SK-N-SH treated with all-trans-retinoic acid at 6 μM for 48 hours (cell line): Measurements from ENCODE around the gene PDILT.

Source experiments
- ATAC-seq: fragments of 200-7000 bp; cut with Tn5 transposase; 3 replicates; pipeline ENCODE4 v1.9.1; 2020; ENCODE audit warnings: mild to moderate bottlenecking, moderate library complexity
- ARNTL ChIP-seq: fragments of 450-650 bp; formaldehyde crosslinking; IDR thresholded peaks from 2 replicates; pipeline ENCODE4 v1.5.0; 2020; ENCODE audit warnings: low read depth, mild to moderate bottlenecking, moderate library complexity, borderline replicate concordance
- BACH2 ChIP-seq: fragments of 250-450 bp; sonication (Bioruptor Pico); IDR thresholded peaks from 2 replicates; pipeline ENCODE4 v1.9.0; 2021; ENCODE audit warnings: mild to moderate bottlenecking, borderline replicate concordance
- CREB5 ChIP-seq: fragments of 250-450 bp; sonication (Bioruptor Pico); IDR thresholded peaks from 2 replicates; pipeline ENCODE4 v1.5.1; 2020; ENCODE audit warnings: low read depth, mild to moderate bottlenecking, moderate library complexity
- CSDC2 ChIP-seq: fragments of 250-450 bp; sonication (Bioruptor Pico); IDR thresholded peaks from 2 replicates; pipeline ENCODE4 v1.5.0; 2020; ENCODE audit warnings: mild to moderate bottlenecking, moderate library complexity
- ESRRG ChIP-seq: fragments of 250-450 bp; sonication (Bioruptor Pico); IDR thresholded peaks from 2 replicates; pipeline ENCODE4 v1.6.1; 2021; ENCODE audit warnings: mild to moderate bottlenecking
- GLIS3 ChIP-seq: fragments of 250-450 bp; sonication (Bioruptor Pico); IDR thresholded peaks from 2 replicates; pipeline ENCODE4 v1.5.0; 2020; ENCODE audit warnings: mild to moderate bottlenecking, moderate library complexity
- ISL1 ChIP-seq: fragments of 250-450 bp; sonication (Bioruptor Pico); IDR thresholded peaks from 2 replicates; pipeline ENCODE4 v2.1.2; 2022; ENCODE audit warnings: mild to moderate bottlenecking, moderate library complexity
- OSR1 ChIP-seq: fragments of 250-450 bp; sonication (Bioruptor Pico); IDR thresholded peaks from 2 replicates; pipeline ENCODE4 v1.8.0; 2022; ENCODE audit warnings: moderate library complexity, mild to moderate bottlenecking, inconsistent platforms
- PPARA ChIP-seq: fragments of 250-450 bp; sonication (Bioruptor Pico); IDR thresholded peaks from 2 replicates; pipeline ENCODE4 v1.5.0; 2020; ENCODE audit warnings: mild to moderate bottlenecking, borderline replicate concordance
- RARB ChIP-seq: fragments of 250-450 bp; sonication (Bioruptor Pico); IDR thresholded peaks from 2 replicates; pipeline ENCODE4 v1.8.0; 2021; ENCODE audit warnings: mild to moderate bottlenecking, moderate library complexity
- TCF4 ChIP-seq: fragments of 250-450 bp; sonication (Bioruptor Pico); IDR thresholded peaks from 2 replicates; pipeline ENCODE4 v1.8.0; 2021; ENCODE audit warnings: mild to moderate bottlenecking, moderate library complexity, borderline replicate concordance
- TOX ChIP-seq: fragments of 250-450 bp; sonication (Bioruptor Pico); IDR thresholded peaks from 2 replicates; pipeline ENCODE4 v1.8.0; 2021; ENCODE audit warnings: mild to moderate bottlenecking, moderate library complexity, borderline replicate concordance
- ZC3H10 ChIP-seq: fragments of 250-450 bp; sonication (Bioruptor Pico); IDR thresholded peaks from 2 replicates; pipeline ENCODE4 v1.5.1; 2021; ENCODE audit warnings: mild to moderate bottlenecking, moderate library complexity
- ZFP3 ChIP-seq: fragments of 250-450 bp; sonication (Bioruptor Pico); IDR thresholded peaks from 2 replicates; pipeline ENCODE4 v1.5.0; 2020; ENCODE audit warnings: mild to moderate bottlenecking, moderate library complexity
- ZFP30 ChIP-seq: fragments of 450-650 bp; formaldehyde crosslinking; IDR thresholded peaks from 2 replicates; pipeline ENCODE4 v1.5.0; 2022; ENCODE audit warnings: mild to moderate bottlenecking, moderate library complexity
- ZNF565 ChIP-seq: fragments of 450-650 bp; formaldehyde crosslinking; conservative IDR thresholded peaks from 2 replicates; pipeline ENCODE4 v1.5.0; 2020; ENCODE audit warnings: low read depth, mild to moderate bottlenecking, moderate library complexity
- ZNF8 ChIP-seq: fragments of 450-650 bp; formaldehyde crosslinking; IDR thresholded peaks from 2 replicates; pipeline ENCODE4 v1.5.0; 2020; ENCODE audit warnings: mild to moderate bottlenecking, moderate library complexity
- TF ChIP-seq, protein P1 (sequence below): fragments of 250-450 bp; sonication (Bioruptor Pico); IDR thresholded peaks from 2 replicates; pipeline ENCODE4 v1.5.1; 2021; ENCODE audit warnings: mild to moderate bottlenecking, moderate library complexity
- TF ChIP-seq, protein P2 (sequence below): fragments of 250-450 bp; sonication (Bioruptor Pico); IDR thresholded peaks from 2 replicates; pipeline ENCODE4 v1.5.0; 2020; ENCODE audit warnings: mild to moderate bottlenecking, moderate library complexity
- TF ChIP-seq, protein P3 (sequence below): fragments of 250-450 bp; sonication (Bioruptor Pico); IDR thresholded peaks from 2 replicates; pipeline ENCODE4 v1.8.0; 2021; ENCODE audit warnings: low read depth, mild to moderate bottlenecking, moderate library complexity, borderline replicate concordance
- TF ChIP-seq, protein P4 (sequence below): fragments of 250-450 bp; sonication (Bioruptor Pico); IDR thresholded peaks from 2 replicates; pipeline ENCODE4 v1.8.0; 2020; ENCODE audit warnings: mild to moderate bottlenecking, moderate library complexity, borderline replicate concordance

The PDILT gene

DNA sequence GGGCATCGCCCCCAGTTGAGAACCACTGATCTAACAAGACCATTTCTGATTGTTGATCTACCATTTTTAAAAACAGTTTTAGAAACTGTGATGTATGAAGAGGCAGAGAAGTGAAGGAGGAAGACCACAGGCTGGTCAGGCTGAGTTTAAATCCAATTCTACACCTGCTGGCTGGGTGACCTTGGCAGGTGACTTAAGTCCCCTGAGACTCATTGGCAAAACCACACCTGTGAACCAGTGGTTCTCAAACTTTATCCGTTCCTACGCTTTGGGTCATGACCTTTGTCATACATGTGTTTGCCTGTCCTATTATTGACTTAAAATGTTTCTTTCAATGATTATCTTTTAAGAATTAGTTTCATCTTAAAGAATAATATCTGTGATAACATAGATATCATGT is 79.5 kb downstream of the PDILT start:
- no peak for ATAC-seq
- no peak for TF ChIP-seq PPARA (CRISPR knock-in tag)
- TF ChIP-seq, protein P1, sequence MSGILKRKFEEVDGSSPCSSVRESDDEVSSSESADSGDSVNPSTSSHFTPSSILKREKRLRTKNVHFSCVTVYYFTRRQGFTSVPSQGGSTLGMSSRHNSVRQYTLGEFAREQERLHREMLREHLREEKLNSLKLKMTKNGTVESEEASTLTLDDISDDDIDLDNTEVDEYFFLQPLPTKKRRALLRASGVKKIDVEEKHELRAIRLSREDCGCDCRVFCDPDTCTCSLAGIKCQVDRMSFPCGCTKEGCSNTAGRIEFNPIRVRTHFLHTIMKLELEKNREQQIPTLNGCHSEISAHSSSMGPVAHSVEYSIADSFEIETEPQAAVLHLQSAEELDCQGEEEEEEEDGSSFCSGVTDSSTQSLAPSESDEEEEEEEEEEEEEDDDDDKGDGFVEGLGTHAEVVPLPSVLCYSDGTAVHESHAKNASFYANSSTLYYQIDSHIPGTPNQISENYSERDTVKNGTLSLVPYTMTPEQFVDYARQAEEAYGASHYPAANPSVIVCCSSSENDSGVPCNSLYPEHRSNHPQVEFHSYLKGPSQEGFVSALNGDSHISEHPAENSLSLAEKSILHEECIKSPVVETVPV: no peak
- TF ChIP-seq ISL1 (CRISPR knock-in tag): no peak
- no peak for TF ChIP-seq TOX
- no peak for TF ChIP-seq ESRRG (CRISPR knock-in tag)
- TF ChIP-seq RARB (CRISPR knock-in tag): no peak
- no peak for TF ChIP-seq BACH2 (CRISPR knock-in tag)
- TF ChIP-seq ZNF8 (CRISPR knock-in tag): no peak
- no peak for TF ChIP-seq ZNF565 (CRISPR knock-in tag)
- TF ChIP-seq ARNTL (CRISPR knock-in tag): no peak
- TF ChIP-seq, protein P2, sequence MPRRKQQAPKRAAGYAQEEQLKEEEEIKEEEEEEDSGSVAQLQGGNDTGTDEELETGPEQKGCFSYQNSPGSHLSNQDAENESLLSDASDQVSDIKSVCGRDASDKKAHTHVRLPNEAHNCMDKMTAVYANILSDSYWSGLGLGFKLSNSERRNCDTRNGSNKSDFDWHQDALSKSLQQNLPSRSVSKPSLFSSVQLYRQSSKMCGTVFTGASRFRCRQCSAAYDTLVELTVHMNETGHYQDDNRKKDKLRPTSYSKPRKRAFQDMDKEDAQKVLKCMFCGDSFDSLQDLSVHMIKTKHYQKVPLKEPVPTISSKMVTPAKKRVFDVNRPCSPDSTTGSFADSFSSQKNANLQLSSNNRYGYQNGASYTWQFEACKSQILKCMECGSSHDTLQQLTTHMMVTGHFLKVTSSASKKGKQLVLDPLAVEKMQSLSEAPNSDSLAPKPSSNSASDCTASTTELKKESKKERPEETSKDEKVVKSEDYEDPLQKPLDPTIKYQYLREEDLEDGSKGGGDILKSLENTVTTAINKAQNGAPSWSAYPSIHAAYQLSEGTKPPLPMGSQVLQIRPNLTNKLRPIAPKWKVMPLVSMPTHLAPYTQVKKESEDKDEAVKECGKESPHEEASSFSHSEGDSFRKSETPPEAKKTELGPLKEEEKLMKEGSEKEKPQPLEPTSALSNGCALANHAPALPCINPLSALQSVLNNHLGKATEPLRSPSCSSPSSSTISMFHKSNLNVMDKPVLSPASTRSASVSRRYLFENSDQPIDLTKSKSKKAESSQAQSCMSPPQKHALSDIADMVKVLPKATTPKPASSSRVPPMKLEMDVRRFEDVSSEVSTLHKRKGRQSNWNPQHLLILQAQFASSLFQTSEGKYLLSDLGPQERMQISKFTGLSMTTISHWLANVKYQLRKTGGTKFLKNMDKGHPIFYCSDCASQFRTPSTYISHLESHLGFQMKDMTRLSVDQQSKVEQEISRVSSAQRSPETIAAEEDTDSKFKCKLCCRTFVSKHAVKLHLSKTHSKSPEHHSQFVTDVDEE (CRISPR knock-in tag): no peak
- TF ChIP-seq CREB5 (CRISPR knock-in tag): no peak
- no peak for TF ChIP-seq ZFP3 (CRISPR knock-in tag)
- no peak for TF ChIP-seq ZFP30 (CRISPR knock-in tag)
- no peak for TF ChIP-seq CSDC2 (CRISPR knock-in tag)
- no peak for TF ChIP-seq TCF4 (CRISPR knock-in tag)
- TF ChIP-seq, protein P3, sequence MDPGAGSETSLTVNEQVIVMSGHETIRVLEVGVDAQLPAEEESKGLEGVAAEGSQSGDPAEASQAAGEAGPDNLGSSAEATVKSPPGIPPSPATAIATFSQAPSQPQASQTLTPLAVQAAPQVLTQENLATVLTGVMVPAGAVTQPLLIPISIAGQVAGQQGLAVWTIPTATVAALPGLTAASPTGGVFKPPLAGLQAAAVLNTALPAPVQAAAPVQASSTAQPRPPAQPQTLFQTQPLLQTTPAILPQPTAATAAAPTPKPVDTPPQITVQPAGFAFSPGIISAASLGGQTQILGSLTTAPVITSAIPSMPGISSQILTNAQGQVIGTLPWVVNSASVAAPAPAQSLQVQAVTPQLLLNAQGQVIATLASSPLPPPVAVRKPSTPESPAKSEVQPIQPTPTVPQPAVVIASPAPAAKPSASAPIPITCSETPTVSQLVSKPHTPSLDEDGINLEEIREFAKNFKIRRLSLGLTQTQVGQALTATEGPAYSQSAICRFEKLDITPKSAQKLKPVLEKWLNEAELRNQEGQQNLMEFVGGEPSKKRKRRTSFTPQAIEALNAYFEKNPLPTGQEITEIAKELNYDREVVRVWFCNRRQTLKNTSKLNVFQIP (CRISPR knock-in tag): no peak
- TF ChIP-seq GLIS3 (CRISPR knock-in tag): no peak

DNA sequence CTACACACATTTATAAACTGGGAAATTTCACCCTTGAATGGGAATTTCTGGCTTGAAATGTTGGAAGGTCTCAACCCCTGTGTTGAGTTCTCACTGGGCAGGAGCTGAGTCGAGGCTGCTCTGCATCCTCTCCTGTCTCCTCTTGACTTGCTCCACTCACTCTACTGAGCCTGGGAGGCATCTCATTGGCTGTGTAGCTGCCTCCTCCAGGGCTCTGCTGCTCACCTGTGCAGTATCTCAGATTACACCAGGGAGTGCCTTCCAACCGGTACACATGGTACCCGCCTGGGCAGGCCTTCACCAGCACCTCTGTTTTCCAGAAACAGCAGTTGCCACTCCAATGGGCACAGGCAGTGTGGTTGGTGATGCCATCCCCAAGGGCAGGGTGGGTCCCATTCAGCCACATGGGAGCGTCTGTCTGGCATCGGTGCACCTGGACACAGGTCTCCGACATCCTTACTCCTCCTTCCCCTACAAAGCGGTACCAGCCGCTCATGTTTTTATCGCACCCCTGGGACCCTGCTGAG is 80.9 kb downstream of the PDILT start:
- ATAC-seq: no peak

More for the DNA sequence above, 80.9 kb downstream of the PDILT start:
- TF ChIP-seq ISL1 (CRISPR knock-in tag) (no peak), ZC3H10 (CRISPR knock-in tag) (no peak), OSR1 (CRISPR knock-in tag) (no peak), ESRRG (CRISPR knock-in tag) (no peak), ZFP30 (CRISPR knock-in tag) (no peak), BACH2 (CRISPR knock-in tag) (no peak), ZNF565 (CRISPR knock-in tag) (no peak)
- TF ChIP-seq, protein P3 (CRISPR knock-in tag): no peak
- TF ChIP-seq, protein P1: no peak
- TF ChIP-seq, protein P4, sequence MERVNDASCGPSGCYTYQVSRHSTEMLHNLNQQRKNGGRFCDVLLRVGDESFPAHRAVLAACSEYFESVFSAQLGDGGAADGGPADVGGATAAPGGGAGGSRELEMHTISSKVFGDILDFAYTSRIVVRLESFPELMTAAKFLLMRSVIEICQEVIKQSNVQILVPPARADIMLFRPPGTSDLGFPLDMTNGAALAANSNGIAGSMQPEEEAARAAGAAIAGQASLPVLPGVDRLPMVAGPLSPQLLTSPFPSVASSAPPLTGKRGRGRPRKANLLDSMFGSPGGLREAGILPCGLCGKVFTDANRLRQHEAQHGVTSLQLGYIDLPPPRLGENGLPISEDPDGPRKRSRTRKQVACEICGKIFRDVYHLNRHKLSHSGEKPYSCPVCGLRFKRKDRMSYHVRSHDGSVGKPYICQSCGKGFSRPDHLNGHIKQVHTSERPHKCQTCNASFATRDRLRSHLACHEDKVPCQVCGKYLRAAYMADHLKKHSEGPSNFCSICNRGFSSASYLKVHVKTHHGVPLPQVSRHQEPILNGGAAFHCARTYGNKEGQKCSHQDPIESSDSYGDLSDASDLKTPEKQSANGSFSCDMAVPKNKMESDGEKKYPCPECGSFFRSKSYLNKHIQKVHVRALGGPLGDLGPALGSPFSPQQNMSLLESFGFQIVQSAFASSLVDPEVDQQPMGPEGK (CRISPR knock-in tag): no peak
- TF ChIP-seq, all 23 proteins: peak for 0
